Adrenal gland (tissue), 5 donors: ENCODE measurements around the gene COL18A1.

Experiments
- CTCF ChIP-seq, 6 experiments: fragments of 450-650 bp in 4 of 6; fragments of 200-600 bp in 2 of 6; sonication (generic) in 1 of 6; IDR thresholded peaks; 1 replicate in 5 of 6; 2 replicates in 1 of 6; pipeline versions ENCODE4 v1.5.1 to v1.8.0; 2016 to 2021; ENCODE audit warnings: antibody characterized with exemption in 6 of 6, mild to moderate bottlenecking in 2 of 6, moderate library complexity in 1 of 6
- POLR2A ChIP-seq, 2 donors: fragments of 450-650 bp; IDR thresholded peaks; one replicate each; pipeline ENCODE4 v1.6.1; 2017; ENCODE audit warnings: antibody characterized with exemption in 2 of 2, mild to moderate bottlenecking in 2 of 2, moderate library complexity in 1 of 2
- donor health status: DM: no; HTN: no; CAD: no.

GRCh38 chr21:45418301-45419071, 13.5 kb downstream of the COL18A1 start:
- TF ChIP-seq CTCF (IDR thresholded peaks at IDR 0.05) (no peak), POLR2A (IDR thresholded peaks at IDR 0.05) (no peak)
